ENCODE measurements around the gene COBL.

Gene COBL

DNA sequence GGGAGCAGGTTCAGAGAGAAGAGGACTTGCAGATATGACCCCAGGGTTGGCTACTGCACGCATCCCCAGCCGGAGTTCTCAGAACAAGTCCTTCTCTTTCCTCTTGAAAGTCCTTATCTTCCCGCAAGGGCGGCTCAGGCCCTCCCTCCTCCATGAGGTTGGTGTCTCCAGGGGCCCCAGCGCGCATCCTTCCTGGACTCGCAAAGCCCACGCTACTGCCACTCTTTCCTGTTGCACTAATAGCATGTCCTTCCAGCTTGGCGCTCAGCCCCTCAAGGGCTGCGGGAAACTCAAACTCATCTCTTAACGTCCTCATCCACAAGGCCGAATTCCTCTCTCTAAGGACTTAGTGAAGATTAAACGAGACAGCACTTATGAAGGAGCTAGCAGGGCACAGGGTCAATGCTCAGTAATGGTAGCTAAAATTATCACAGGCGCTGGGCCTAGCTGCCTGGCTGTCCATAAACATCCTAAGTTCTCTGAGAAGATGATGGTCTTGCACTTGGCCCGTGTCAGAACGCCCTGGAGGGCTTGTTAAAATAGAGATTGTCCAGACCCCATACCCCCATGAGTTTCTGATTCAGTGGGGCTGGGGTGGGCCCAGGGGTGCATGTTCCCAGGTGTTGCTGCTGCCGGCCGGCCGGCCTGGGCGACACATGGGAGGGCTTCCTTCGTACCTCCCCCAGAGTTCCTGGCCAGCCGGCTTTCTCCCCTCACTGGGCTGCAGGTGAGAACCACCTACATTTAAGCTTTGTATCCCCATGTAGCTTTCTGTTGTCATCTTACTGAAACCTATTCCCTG lies 261.4 kb downstream of the COBL start:
- DNase-seq (ENCODE audit: low read depth in 2 of 2) = no peak

DNA sequence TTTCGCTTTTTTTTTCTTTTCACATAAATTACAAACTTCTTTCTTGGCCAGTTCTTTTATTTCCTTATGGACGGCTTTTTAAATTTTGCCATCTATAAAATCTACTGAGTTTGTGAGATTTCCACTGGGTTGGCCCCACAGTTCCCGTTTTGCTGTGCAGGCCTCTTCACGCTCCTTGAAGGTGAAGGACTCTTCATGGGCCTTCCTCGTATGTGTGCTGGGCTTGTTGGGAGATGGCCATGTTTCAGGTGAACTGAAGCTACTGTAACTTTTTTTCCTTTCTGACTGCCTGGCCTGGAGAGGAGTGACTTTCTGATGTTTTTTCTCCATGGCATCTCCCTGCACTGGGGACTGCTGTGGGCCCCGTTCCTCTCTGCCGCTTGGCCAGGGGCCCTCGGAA lies 262.4 kb downstream of the COBL start:
- DNase-seq (ENCODE audit: low read depth in 2 of 2) = no peak

DNA sequence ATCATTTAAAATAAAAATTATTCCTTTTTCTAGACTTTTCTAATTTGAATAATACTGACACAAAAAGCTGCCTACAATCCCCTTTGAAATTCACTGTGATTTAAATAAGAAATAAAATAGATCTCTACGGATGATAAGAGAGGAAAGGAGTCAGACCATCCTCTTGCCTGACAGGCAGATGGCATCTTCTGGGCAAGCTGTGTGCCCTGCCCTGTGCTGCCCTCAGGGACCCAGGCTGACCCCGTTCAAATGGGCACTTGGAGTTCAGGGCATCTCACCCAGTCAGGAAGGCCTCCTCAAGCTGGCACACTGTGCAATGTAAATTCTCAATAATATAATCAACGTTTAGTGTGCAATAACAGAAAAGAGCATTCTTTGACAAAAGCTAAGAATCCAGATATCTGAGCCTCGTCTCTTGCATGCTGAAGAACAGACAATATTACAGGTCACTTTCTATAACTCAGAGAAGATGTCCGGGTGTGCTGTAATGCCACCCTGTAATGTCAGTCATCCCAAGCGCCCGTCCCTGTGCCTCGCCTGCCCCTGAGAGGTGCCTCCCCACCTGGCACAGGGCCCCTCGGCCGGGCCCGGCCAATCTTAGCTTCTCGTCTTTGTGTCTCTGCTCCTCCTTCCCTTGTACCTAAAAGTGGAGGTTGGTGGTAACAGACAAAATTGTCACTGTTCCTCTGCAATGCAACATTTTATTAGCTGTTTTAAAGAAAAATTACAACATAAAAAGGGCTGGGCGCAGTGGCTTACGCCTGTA lies 263.3 kb downstream of the COBL start:
- no peak for DNase-seq (ENCODE audit: low read depth in 2 of 2)

GRCh38 chr7:51046482-51046881 lies 270.1 kb downstream of the COBL start:
- no peak for DNase-seq (ENCODE audit: low read depth in 2 of 2)

- DNase-seq (ENCODE audit: low read depth in 2 of 2) = no peak
Measured at GRCh38 chr7:51046103-51046466, 270.5 kb downstream of the COBL start.

DNA sequence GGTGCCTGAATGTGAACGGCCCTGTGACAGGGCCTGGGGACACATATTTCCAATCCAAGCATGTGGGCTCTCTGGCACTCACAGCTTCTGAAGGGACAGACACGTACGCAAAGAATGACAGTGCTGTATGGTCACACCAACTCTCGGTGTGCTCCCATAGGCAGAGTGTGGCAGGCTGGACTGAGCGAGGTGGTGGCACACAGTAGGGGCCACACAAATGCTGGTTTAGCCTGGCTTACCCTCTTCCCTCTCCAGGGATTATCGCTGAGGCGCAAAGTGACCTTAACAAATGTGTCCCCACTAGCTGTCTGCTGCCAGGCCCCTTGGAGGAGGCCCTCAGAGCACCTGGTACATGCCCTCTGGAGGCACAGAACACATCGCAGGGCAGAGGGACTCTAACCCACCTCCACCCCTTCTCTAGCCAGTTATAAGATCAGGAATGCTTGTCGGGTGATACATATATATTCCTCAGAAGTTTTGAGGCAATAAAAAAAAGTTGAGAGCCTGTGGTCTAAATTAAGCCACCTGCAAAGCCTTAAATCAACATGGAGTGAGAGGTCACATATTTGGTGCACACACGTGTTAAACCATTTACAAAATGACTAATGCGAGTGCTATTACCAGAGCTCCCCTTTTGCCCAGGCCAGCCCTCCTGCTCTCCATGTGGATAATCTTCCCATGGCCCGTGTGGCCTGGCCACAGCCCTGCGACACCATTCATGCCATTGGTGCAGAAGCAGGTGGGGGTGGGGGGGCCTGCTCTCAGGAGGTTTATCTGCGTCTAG lies 271.1 kb downstream of the COBL start:
- DNase-seq (ENCODE audit: low read depth in 2 of 2) = no peak

GRCh38 chr7:51043461-51043860 lies 273.1 kb downstream of the COBL start:
- no peak for DNase-seq (ENCODE audit: low read depth in 2 of 2)

GRCh38 chr7:51040787-51041186 lies 275.8 kb downstream of the COBL start:
- DNase-seq (ENCODE audit: low read depth in 2 of 2) = no peak

- no peak for DNase-seq (ENCODE audit: low read depth in 2 of 2)
Measured at GRCh38 chr7:51038573-51038972, 278.0 kb downstream of the COBL start.

DNA sequence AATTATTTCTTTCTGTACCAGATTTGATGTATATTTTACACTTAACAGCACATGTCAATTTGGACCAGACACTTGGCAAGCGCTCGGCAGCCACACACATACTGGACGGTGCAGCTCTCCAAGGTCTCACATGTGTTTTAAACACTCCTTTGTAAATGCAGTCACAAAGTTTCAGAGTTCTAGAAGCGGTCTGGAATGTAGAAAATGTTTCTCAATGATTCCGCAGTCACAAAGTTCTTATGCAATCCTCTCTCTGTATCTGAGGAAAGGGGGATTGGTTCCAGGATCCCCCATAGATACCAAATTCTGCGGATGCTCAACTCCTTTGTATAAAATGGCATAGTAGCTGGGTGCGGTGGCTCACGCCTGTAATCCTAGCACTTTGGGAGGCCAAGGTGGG lies 280.9 kb downstream of the COBL start:
- DNase-seq (ENCODE audit: low read depth in 2 of 2) = no peak

DNA sequence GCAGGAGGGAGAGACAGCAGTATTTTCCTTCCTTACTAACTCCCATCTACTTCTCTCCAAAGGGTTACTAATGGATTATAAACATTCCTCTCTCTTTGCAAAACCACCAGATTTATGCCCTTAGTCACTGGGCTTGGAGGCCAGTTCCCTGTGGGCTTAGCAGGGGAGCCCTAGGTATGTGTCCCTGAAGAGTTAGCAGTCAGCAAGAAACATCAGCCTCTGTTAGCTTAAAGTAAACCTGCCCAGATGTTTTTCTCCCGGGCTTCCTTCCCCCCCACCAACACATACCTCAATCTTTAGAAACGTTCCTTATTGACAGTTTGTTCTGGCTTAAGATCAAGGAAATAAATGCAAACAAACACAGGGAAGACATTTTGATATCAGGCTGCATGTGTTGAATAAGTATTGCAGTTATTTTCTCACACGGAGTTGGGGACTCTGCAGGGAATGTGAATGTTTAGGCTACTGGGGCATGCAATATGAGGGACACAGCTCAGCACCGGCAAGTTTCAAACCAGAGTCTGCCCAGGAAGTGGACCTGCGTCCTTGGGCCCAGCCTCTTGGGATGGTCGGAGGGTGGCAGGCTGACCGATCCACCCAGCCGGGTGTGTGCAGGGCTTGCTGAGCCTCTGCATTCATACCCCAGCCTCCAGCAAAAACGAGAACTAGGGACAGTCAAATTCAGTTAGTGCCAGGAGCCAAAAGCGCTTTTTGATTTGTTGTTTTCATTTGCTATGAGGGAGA lies 281.9 kb downstream of the COBL start:
- no peak for DNase-seq (ENCODE audit: low read depth in 2 of 2)

DNA sequence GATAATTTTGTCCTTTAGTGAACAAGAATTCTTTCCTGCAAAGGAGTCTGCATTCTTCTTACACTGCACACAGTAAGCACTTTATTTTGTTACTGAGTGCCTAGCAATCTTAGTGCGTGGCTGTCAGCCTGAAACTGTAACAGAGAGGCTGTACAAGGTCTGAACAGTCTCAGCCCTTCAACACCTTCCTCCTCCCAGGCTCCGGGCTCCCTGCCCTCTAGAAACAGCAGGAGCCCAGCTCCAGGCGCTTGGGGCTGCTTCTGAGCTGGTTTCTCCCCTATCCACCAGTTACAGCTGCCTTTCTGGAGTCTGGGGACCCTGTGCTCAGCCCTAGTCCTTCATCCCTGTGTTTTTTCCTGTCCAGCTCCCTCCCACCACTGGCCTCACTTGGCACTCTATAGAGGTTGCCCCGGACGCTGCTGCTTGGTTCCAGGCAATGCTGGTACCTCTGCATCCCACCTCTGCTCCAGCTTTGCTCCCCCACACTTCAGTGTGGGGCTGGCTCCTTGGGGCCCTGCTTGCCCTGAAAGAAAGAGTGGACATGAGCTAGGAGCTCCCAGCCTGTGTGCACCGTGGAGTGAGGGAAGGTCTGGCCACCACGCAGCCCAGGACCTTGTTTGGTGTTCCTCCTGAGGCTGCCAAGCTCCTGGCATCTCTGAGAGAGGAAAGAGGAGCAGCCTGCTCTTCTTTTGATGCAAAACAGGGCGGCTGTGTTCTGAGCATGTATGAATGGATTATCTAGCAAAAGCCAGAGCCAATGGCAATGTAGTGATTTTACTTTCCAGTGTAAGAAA lies 282.7 kb downstream of the COBL start:
- no peak for DNase-seq (ENCODE audit: low read depth in 2 of 2)

- no peak for DNase-seq (ENCODE audit: low read depth in 2 of 2)
Measured at GRCh38 chr7:51031791-51032515, 284.7 kb downstream of the COBL start.

GRCh38 chr7:51031216-51031615 lies 285.4 kb downstream of the COBL start:
- no peak for DNase-seq (ENCODE audit: low read depth in 2 of 2)

GRCh38 chr7:51029701-51030191 lies 286.9 kb downstream of the COBL start:
- DNase-seq (ENCODE audit: low read depth in 2 of 2) = no peak

DNA sequence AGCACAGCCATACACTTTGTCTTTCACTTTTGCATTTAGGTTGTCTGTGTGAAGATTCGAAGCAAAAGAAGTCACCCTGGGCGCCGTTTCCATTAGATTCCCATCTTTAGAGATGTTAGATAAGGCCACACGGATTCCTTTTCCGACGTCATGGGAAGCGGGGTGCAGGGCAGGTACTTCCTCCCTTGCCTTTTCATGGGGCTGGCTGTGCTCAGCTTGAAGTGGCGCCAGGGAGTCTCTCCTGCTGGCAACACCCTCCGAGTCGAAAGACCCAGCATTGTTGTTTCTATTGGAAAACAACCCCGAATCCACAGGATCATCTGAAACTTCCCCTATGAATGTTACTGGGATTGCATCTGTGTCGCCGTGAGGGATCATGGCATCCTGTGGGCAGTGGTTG lies 287.5 kb downstream of the COBL start:
- no peak for DNase-seq (ENCODE audit: low read depth in 2 of 2)

DNA sequence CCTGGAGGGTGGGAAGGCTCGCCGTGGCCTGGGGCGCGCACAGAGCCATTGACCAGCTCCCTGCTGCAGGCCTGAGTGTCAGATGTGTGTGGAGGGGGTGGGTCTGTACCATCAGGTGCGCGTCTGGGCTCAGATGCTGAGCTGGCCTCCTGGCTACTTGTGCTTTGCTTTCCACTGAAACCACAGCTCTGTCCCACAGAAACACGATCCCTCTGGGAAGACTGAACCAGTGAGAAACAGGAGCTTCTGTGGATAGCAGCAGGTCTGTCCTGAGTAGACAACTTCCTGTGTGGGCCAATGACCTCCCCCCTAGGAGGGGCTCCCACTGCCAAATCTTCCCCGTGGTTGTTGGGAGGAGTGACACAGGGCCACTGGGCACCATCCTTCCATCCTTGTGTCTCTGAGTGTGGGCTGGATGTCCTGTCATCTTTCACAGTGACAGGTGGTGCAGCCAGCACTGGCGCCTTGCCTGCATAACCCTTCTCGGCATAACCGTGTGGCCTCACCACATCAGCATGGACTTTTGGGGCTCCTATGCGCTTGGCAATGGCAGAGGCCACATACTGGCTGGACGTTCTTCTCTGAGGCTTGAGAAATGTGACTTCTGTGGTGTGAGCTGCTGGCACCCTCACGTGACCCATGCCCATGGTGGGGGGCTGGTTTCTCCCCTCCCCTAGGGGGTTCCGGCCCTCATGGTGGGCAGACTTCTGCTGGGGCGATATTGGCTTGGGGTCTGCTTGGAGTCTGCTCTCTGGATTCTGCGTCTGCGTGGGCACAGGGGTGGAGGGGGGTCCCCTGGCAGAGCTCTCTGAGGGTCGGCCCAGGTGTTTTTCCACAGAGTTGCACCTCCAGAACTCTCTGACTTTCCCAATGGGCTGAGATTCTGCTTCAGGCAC lies 288.4 kb downstream of the COBL start:
- DNase-seq (ENCODE audit: low read depth in 2 of 2) = no peak

GRCh38 chr7:51027106-51027934 lies 289.3 kb downstream of the COBL start:
- no peak for DNase-seq (ENCODE audit: low read depth in 2 of 2)

Measured in stimulated activated CD4-positive, alpha-beta T cell treated with anti-CD3 and anti-CD28 coated beads, Interleukin-15, amount 100 ng/mL, for 48 hours (primary cell).